Thymus (tissue), 11 donors: ENCODE results near the gene SHROOM3. TPM values are rescaled to one million over a fixed set of nuclear protein-coding genes. Genes with fewer than 3 reads are reported as not detected.

ENCODE experiments used
- DNase-seq, 9 donors: peaks; one replicate each; pipeline ENCODE4 v3.0.0-alpha.2; 2013; ENCODE audit warnings: low spot score in 9 of 9, low read depth in 6 of 9, missing footprints in 1 of 9
- H3K27ac ChIP-seq, 2 donors: one replicate each; pipeline ENCODE4 v1.5.1; 2013; ENCODE audit warnings: control low read depth in 1 of 2, low read depth in 1 of 2, low read length in 1 of 2, mild to moderate bottlenecking in 1 of 2, moderate library complexity in 1 of 2
- H3K27me3 ChIP-seq, 2 donors: one replicate each; pipeline ENCODE4 v1.5.1; 2013; ENCODE audit warnings: low read length in 1 of 2; ENCODE audit not compliant: control insufficient read depth in 2 of 2, insufficient read depth in 1 of 2
- H3K36me3 ChIP-seq, 2 donors: one replicate each; pipeline ENCODE4 v1.5.1; 2013; ENCODE audit warnings: low read length in 1 of 2, mild to moderate bottlenecking in 1 of 2, moderate library complexity in 1 of 2; ENCODE audit not compliant: control insufficient read depth in 2 of 2, insufficient read depth in 2 of 2
- H3K4me1 ChIP-seq, 2 donors: one replicate each; pipeline ENCODE4 v1.5.1; 2013; ENCODE audit warnings: low read length in 2 of 2; ENCODE audit not compliant: control insufficient read depth in 2 of 2, insufficient read depth in 2 of 2
- H3K4me3 ChIP-seq, 2 donors: one replicate each; pipeline ENCODE4 v1.5.1; 2013; ENCODE audit warnings: low read length in 2 of 2, control low read depth in 1 of 2, mild to moderate bottlenecking in 1 of 2
- H3K9me3 ChIP-seq, 2 donors: one replicate each; pipeline ENCODE4 v1.5.1; 2013; ENCODE audit warnings: low read length in 1 of 2, mild to moderate bottlenecking in 1 of 2; ENCODE audit not compliant: control insufficient read depth in 2 of 2, insufficient read depth in 1 of 2
- WGBS: extraction: QIAGEN DNeasy Blood & Tissue Kit; methylation state at CpG from one replicate; pipeline ENCODE4 v1.1.7; 2013; 5-methylcytosine and 5-hydroxymethylcytosine counted together
- polyA plus RNA-seq: library from polyadenylated mRNA; stranded (reverse); fragments of 200-250 nt; gene quantifications from one replicate; pipeline ENCODE4 v1.2.3, GENCODE V29; 2013
- total RNA-seq: library from RNA; stranded (reverse); fragments of 120-200 nt; gene quantifications from one replicate; pipeline ENCODE4 v1.2.4, GENCODE V29; 2013
- donor health status: healthy.

SHROOM3 gene
- total and polyA plus RNA-seq, 2 donors, result 1.2 to 1.7 TPM

- H3K27ac ChIP-seq, result no peak overlapping the region
- peaks cover 7 to 14% of the 10 kb centered on the region in 2 donors for H3K4me1 ChIP-seq
- 16% methylated on average over 12 of the region's 12 CpGs for WGBS
- peak overlapping the region; percentile 28 to 45 for H3K4me3 ChIP-seq
- H3K27me3 ChIP-seq, result peaks cover 18 to 51% of the 10 kb centered on the region in 2 donors
- H3K9me3 ChIP-seq, result no peaks in the 10 kb centered on the region
- DNase-seq, result peak in 1 of 9 donors; percentile 21
- no peaks in the 10 kb centered on the region for H3K36me3 ChIP-seq
These were observed 255.2 kb downstream of the SHROOM3 start for GRCh38 chr4:76690011-76690905.

GRCh38 chr4:76690906-76691275 is 255.9 kb downstream of the SHROOM3 start:
- Histone ChIP-seq H3K27ac (no peak overlapping the region), H3K4me3 (no peak overlapping the region), H3K27me3 (peaks cover 18 to 51% of the 10 kb centered on the region in 2 donors), H3K36me3 (no peaks in the 10 kb centered on the region), H3K9me3 (no peaks in the 10 kb centered on the region), H3K4me1 (peaks cover 7 to 14% of the 10 kb centered on the region in 2 donors)
- WGBS, result 79% methylated on average over 1 of the region's 1 CpG
- no peak for DNase-seq

- peaks cover 18 to 49% of the 10 kb centered on the region in 2 donors for H3K27me3 ChIP-seq
- H3K4me3 ChIP-seq, result no peak overlapping the region
- DNase-seq, result no peak
- WGBS, result 70% methylated on average over 5 of the region's 5 CpGs
- H3K9me3 ChIP-seq, result no peaks in the 10 kb centered on the region
- H3K4me1 ChIP-seq, result peaks cover 7 to 17% of the 10 kb centered on the region in 2 donors
- no peaks in the 10 kb centered on the region for H3K36me3 ChIP-seq
- H3K27ac ChIP-seq, result no peak overlapping the region
These were observed 257.0 kb downstream of the SHROOM3 start for GRCh38 chr4:76691807-76692582.

GRCh38 chr4:76692761-76693160 is 257.7 kb downstream of the SHROOM3 start:
- DNase-seq, result no peak
- Histone ChIP-seq H3K9me3 (no peaks in the 10 kb centered on the region), H3K27ac (no peak overlapping the region), H3K36me3 (no peaks in the 10 kb centered on the region), H3K27me3 (peaks cover 15 to 43% of the 10 kb centered on the region in 2 donors), H3K4me1 (peaks cover 7 to 19% of the 10 kb centered on the region in 2 donors), H3K4me3 (no peak overlapping the region)
- WGBS, result 95% methylated on average over 2 of the region's 2 CpGs

- no peak for DNase-seq
- H3K27me3 ChIP-seq, result peaks cover 9 to 30% of the 10 kb centered on the region in 2 donors
- no peak overlapping the region for H3K27ac ChIP-seq
- no peak overlapping the region for H3K4me3 ChIP-seq
- H3K9me3 ChIP-seq, result no peaks in the 10 kb centered on the region
- H3K36me3 ChIP-seq, result no peaks in the 10 kb centered on the region
- WGBS, result 99% methylated on average over 1 of the region's 1 CpG
- peaks cover 7 to 15% of the 10 kb centered on the region in 2 donors for H3K4me1 ChIP-seq
These were observed 259.0 kb downstream of the SHROOM3 start for GRCh38 chr4:76694056-76694455.

- H3K36me3 ChIP-seq, result no peaks in the 10 kb centered on the region
- 93% methylated on average over 7 of the region's 7 CpGs for WGBS
- no peaks in the 10 kb centered on the region for H3K9me3 ChIP-seq
- H3K4me3 ChIP-seq, result no peak overlapping the region
- H3K4me1 ChIP-seq, result peaks cover 0 to 5% of the 10 kb centered on the region in 2 donors
- H3K27ac ChIP-seq, result no peak overlapping the region
- no peak for DNase-seq
- peaks cover 0 to 11% of the 10 kb centered on the region in 2 donors for H3K27me3 ChIP-seq
These were observed 261.1 kb downstream of the SHROOM3 start for GRCh38 chr4:76696109-76696508.

GRCh38 chr4:76697129-76697803 is 262.2 kb downstream of the SHROOM3 start:
- Histone ChIP-seq H3K27ac (no peak overlapping the region), H3K4me3 (no peak overlapping the region), H3K36me3 (no peaks in the 10 kb centered on the region), H3K9me3 (no peaks in the 10 kb centered on the region), H3K4me1 (peaks cover 0 to 5% of the 10 kb centered on the region in 2 donors), H3K27me3 (no peaks in the 10 kb centered on the region)
- peak in 1 of 9 donors; percentile 34 for DNase-seq
- 55% methylated on average over 3 of the region's 3 CpGs for WGBS

GRCh38 chr4:76698141-76698540 is 263.1 kb downstream of the SHROOM3 start:
- WGBS, result 97% methylated on average over 1 of the region's 1 CpG
- Histone ChIP-seq H3K9me3 (no peaks in the 10 kb centered on the region), H3K36me3 (no peaks in the 10 kb centered on the region), H3K27me3 (no peaks in the 10 kb centered on the region), H3K4me1 (peaks cover 0 to 5% of the 10 kb centered on the region in 2 donors), H3K27ac (no peak overlapping the region), H3K4me3 (no peak overlapping the region)
- no peak for DNase-seq
